ENCODE results near the gene LRP6.
"Not testable (repeated sequence)": the region's sequence is repeated elsewhere in the genome, so short reads cannot be mapped to it uniquely, and the experiment has no call there.

Gene LRP6
- long read RNA-seq, donor 1, full-length matches to known transcripts = 1 of 1 reads
- long read RNA-seq, donor 1, partial matches to known transcripts = 0 of 1 reads
- long read RNA-seq, donor 1, other reads (novel, unspliced or antisense) = 0 of 1 reads
- long read RNA-seq, donor 2 = 0 reads
- long read RNA-seq, donor 3 = 0 reads
- long read RNA-seq, donor 4, full-length matches to known transcripts = 4 of 12 reads
- long read RNA-seq, donor 4, partial matches to known transcripts = 8 of 12 reads
- long read RNA-seq, donor 4, other reads (novel, unspliced or antisense) = 0 of 12 reads
- long read RNA-seq, donor 5, full-length matches to known transcripts = 2 of 2 reads
- long read RNA-seq, donor 5, partial matches to known transcripts = 0 of 2 reads
- long read RNA-seq, donor 5, other reads (novel, unspliced or antisense) = 0 of 2 reads
- long read RNA-seq, donor 6, full-length matches to known transcripts = 1 of 8 reads
- long read RNA-seq, donor 6, partial matches to known transcripts = 7 of 8 reads
- long read RNA-seq, donor 6, other reads (novel, unspliced or antisense) = 0 of 8 reads
- long read RNA-seq, donor 7, full-length matches to known transcripts = 3 of 49 reads
- long read RNA-seq, donor 7, partial matches to known transcripts = 46 of 49 reads
- long read RNA-seq, donor 7, other reads (novel, unspliced or antisense) = 0 of 49 reads
- long read RNA-seq, donor 8, full-length matches to known transcripts = 1 of 1 reads
- long read RNA-seq, donor 8, partial matches to known transcripts = 0 of 1 reads
- long read RNA-seq, donor 8, other reads (novel, unspliced or antisense) = 0 of 1 reads

- DNase-seq = peak; percentile 100
These were observed at the start of gene LRP6 for GRCh38 chr12:12266873-12267741. Gene LRP6 (minus strand): TSS chr12:12267044. CDS start chr12:12266735, 309 bp downstream.

- no peak for DNase-seq
These were observed 49.0 kb upstream of the LRP6 start for GRCh38 chr12:12315838-12316237.

- DNase-seq = not testable (repeated sequence)
These were observed 43.9 kb upstream of the LRP6 start for GRCh38 chr12:12310695-12311094.

GRCh38 chr12:12305568-12306300 lies 38.9 kb upstream of the LRP6 start:
- DNase-seq = no peak

GRCh38 chr12:12302976-12303375 lies 36.1 kb upstream of the LRP6 start:
- no peak for DNase-seq

GRCh38 chr12:12301122-12301521 lies 34.3 kb upstream of the LRP6 start:
- DNase-seq = no peak

- DNase-seq = no peak
These were observed 30.5 kb upstream of the LRP6 start for GRCh38 chr12:12297201-12297830.

DNA sequence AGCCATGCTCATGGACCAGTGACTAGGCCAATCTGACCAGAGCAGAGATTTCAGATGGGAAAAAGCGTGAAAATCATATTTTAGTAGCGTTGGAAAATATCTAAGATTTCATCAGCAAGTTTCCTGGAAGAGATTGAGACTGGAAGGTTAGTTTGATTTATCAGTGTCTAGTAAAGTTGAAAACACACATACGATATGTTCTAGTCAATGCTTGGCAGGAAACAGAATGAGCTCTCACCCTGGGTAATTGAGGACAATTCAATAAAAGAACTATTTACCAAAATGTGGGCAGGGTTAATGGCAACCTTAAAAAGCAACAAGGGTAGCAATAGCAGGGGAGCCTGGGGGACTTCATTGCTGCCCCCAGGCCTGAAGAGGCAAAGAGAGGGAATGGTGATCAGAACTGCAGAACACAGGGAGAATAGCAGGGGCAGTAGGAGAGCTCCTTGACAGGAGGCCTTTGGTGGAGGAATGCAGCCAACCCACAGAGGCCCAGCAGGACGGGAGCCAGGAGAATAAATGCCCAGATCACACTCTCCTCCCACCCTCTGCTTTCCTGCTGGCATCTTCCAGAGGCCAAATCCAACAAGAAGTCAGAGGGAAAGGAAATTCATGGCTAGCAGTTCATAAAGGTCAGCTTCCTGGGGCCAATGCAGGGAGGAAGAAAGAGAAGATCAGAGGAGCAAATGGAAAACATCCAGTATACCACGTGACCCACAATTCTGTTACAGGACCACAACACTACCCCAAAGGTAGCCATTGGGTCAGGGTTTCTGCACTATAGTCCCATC lies 27.6 kb upstream of the LRP6 start:
- DNase-seq = no peak

DNA sequence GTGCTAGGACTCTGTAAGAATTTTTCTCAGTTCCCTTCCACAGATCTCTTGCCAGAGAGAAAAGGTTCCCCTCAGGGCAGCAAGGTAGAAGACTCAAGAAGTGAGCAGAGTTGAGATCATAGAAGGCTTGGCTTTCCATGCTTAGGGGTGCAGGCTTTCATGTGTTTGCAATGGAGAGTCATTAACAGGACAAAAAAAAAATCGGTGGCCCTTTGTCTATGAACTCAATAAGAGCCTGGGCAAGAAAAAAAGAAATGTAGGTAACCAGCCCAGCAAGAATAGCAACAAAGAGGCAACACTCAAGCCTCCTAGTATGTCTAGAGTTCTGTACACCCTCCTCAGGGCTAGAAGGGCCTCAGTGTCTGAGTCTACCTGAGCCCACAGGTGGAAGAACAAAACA lies 23.4 kb upstream of the LRP6 start:
- no peak for DNase-seq

DNA sequence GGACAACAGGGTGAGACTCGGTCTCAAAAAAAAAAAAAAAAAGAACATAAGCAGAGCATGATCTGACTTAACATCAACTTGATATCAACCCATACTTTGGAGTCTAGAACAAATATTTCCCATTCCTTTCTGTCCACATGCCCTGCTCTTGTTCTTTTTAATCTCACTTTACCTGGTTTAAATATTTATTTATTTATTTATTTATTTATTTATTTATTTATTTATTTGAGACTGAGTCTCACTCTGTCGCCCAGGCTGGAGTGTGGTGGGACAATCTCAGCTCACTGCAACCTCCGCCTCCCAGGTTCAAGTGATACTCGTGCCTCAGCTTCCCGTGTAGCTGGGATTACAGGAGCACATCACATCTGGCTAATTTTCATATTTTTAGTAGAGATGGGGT lies 19.6 kb upstream of the LRP6 start:
- DNase-seq = no peak

DNA sequence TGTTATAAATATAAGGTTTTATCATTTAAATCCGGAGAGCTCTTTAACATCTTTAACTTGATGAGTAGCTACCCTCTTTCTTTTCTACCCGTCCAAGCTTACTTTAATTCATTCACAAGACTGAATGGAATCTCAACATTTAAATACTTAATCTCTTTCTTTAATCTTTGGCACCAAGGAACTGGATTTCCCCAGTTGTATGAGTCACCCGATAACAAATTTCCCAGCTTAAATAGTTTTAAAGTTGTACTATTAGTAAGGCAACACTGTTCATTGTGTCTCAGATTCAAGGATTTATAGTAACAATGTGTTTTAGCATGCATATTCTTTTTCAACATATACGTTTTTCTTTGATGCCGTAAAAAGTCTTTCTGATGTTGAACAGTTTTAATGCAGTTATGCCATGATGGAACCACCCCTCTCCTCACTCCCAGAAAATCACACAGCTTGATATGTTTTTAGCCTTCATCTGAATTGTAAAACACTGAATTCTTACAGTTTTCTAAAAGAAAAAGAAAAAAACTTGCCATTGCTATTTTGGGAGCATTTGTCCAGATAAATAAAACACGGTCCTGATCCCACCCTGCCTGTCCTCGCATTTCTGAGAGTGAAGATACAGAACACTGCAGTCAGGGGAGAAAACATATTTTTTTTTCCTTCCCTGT lies 16.0 kb upstream of the LRP6 start:
- DNase-seq = no peak

- DNase-seq = no peak
These were observed 15.4 kb upstream of the LRP6 start for GRCh38 chr12:12282202-12282601.

- DNase-seq = no peak
These were observed 14.3 kb upstream of the LRP6 start for GRCh38 chr12:12281134-12281533.

GRCh38 chr12:12278899-12279298 lies 12.1 kb upstream of the LRP6 start:
- no peak for DNase-seq

DNA sequence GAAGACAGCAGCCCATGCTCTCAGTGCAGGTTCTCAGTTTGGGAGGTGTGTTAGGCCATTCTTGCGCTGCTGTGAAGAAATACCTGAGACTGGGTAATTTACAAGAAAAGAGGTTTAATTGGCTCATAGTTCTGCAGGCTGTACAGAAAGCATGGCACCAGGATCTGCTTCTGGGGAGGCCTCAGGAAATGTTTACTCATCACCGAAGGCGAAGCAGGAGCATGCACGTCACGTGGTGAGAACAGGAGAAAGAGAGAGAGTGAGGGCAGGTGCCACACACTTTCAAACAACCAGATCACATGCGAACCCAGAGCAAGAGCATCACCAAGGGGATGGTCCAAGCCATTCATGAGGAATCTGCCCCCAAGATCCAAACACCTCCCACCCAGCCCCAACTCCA lies 9.0 kb upstream of the LRP6 start:
- DNase-seq = no peak

- no peak for DNase-seq
These were observed 6.6 kb upstream of the LRP6 start for GRCh38 chr12:12273291-12273957.

DNA sequence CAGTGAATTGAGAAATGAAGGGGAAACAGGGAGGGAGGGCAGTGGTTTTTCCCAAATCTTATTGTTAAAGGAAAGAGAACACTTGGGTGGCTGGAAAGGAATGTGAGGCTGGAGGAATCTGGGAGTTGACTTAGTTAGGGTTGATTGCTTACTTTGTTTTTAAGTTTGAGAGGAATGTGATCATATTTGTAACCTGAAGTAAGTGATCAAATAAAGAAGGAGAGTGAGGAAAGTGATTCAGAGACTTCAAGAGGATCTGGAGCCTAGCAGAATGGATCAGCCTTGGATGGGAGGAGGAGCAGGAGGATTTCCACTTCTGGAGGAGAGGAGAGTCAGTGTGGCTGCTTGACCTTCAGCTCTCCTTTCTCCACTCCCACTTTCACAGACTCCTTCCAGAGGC lies 6.0 kb upstream of the LRP6 start:
- DNase-seq = no peak

- no peak for DNase-seq
These were observed 3.4 kb upstream of the LRP6 start for GRCh38 chr12:12270226-12270625.

- peak; percentile 44 for DNase-seq
These were observed 927 bp upstream of the LRP6 start for GRCh38 chr12:12267742-12268200.
